Measurements from ENCODE around the gene RNF5.

The RNF5 gene

GRCh38 chr6:32167154-32167760, 10.9 kb upstream of the RNF5 start:
- Mint-ChIP-seq H3K4me1 (peaks cover 6% of the 10 kb centered on the region), H3K9me3 (no peaks in the 10 kb centered on the region), H3K4me3 (no peak overlapping the region), H3K27me3 (no peaks in the 10 kb centered on the region), H3K36me3 (peaks cover 21% of the 10 kb centered on the region), H3K27ac (peak overlapping the region; percentile 74)

DNA sequence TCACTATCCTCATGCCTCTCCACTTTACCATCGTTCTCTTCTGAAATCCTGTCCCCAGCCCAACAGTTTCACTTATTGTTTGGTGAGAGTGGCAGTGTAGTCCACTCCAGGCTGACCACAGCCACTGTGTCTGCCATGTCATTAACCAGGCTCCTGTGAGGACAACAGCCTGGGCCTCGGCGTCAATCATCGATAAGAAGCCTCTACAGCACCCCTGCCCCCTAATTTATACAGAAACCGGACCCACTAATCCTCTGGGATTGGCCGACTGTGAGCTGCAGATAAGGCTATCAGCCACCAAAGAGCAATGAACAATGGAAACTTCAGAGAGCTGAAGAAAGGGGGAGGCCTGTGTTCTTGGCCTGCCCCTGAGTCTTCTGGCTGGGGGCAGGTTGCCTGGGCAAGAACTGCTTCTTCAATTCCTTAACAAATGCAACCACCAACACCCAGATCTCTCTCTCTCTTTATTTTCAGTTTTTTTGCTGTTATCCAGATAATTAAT, 10.4 kb upstream of the RNF5 start:
- H3K27me3 Mint-ChIP-seq: no peaks in the 10 kb centered on the region
- no peak overlapping the region for H3K4me3 Mint-ChIP-seq
- peaks cover 21% of the 10 kb centered on the region for H3K36me3 Mint-ChIP-seq

GRCh38 chr6:32168350-32168749, 9.9 kb upstream of the RNF5 start:
- H3K4me1 Mint-ChIP-seq: peaks cover 16% of the 10 kb centered on the region
- H3K4me3 Mint-ChIP-seq: no peak overlapping the region
- H3K9me3 Mint-ChIP-seq: no peaks in the 10 kb centered on the region
- no peaks in the 10 kb centered on the region for H3K27me3 Mint-ChIP-seq
- no peak overlapping the region for H3K27ac Mint-ChIP-seq
- peaks cover 19% of the 10 kb centered on the region for H3K36me3 Mint-ChIP-seq

More for the DNA sequence above, 10.4 kb upstream of the RNF5 start:
- H3K4me1 Mint-ChIP-seq: peaks cover 11% of the 10 kb centered on the region
- H3K27ac Mint-ChIP-seq: peak overlapping the region; percentile 74
- H3K9me3 Mint-ChIP-seq: no peaks in the 10 kb centered on the region

DNA sequence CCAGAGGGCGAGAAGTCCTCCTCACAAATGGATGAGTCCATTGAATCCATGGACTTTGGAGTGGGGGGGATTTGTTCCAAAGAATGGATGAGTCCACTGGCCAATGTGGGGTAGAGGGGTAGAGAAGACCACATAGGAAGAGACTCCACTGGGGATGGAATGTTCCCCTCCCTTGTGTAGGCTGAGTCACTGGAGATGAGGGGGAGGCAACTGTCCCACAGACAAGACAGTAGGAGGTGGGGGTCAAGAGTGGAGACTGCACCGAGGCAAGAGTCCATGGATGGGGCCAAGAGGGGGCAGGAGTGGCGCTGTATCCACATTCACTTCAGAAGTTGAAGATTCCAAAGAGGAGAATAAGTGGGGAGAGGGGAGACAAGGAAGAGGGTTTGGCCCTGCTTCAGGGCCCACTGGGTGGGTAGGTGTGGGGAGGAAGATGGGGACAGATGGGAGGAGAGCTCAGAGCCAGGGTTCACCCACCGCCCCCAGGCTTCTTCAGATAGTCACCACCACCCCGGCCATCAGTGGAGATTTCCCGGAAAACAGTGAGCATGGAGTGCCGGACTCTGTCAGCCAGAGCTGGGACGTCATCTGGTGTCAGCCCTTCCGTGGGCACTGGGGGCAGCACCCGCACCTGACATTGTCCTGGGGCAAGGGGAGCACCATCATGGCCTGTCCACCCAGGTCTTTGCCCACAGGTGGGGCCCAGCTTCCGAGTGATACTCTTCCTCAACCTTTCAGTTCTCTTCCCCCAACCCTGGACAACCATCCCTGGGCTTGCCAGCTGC, 9.2 kb upstream of the RNF5 start:
- Mint-ChIP-seq H3K27ac (peak overlapping the region; percentile 17), H3K4me3 (no peak overlapping the region), H3K4me1 (peaks cover 22% of the 10 kb centered on the region), H3K9me3 (no peaks in the 10 kb centered on the region), H3K27me3 (no peaks in the 10 kb centered on the region), H3K36me3 (peaks cover 19% of the 10 kb centered on the region)

- Mint-ChIP-seq H3K9me3 (no peaks in the 10 kb centered on the region), H3K4me3 (no peak overlapping the region), H3K27ac (no peak overlapping the region), H3K27me3 (no peaks in the 10 kb centered on the region), H3K4me1 (peaks cover 33% of the 10 kb centered on the region), H3K36me3 (peaks cover 17% of the 10 kb centered on the region)
These were observed 7.9 kb upstream of the RNF5 start for GRCh38 chr6:32170294-32170693.

DNA sequence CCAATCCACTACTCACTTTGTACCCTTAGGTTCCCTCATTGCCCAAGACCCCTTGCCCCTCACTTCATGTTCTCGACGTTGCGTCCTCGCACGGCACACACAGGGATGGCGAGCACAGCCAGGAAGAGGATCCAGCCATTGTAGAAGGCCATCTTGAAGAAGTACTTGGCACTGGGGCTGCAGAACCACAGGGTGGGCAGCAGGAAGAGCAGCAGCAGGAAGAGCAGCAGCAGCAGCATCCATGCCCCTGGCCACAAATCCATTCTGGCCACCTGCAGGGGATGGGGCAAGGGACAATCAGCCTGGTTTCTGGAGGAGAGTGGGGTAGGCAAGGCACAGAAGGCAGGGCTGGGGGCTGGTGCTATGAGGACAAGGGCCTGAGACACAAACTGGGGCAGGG, 7.0 kb upstream of the RNF5 start:
- Mint-ChIP-seq H3K27ac (no peak overlapping the region), H3K4me3 (no peak overlapping the region), H3K36me3 (peaks cover 16% of the 10 kb centered on the region), H3K4me1 (peaks cover 36% of the 10 kb centered on the region), H3K9me3 (no peaks in the 10 kb centered on the region), H3K27me3 (no peaks in the 10 kb centered on the region)

DNA sequence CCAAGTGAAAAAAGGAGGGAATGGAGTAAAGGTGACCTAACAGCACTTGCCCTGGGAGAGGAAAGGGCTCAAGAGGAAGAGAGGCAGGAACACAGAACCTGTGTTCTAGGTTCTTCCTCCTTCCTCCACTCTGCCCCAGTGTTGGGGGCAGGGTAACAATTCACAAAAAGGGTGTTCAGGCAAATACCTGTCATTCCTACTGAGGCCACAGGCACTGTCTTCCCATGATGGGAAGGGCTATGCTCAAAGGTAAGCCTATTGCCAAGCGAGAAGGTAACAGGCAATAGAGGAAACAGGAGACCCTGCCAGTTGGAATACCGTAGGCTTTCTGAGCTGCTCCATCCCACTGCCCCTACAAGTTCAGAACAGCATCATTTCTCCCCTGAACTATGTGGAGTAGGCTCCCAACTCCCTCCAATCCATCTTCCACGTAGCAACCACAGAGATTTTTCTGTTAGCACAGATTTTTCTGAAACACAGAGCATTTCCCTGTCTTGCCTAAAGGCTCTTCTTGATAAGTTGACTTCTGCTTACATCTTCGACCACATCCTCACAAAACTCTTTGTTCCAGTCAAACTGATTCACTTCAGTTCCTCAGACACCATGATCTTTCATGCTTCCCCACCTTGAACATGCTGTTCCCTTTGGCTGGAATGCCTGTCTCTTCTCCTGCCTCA, 5.0 kb upstream of the RNF5 start:
- Mint-ChIP-seq H3K4me1 (peaks cover 53% of the 10 kb centered on the region), H3K27ac (peak overlapping the region; percentile 86), H3K9me3 (no peaks in the 10 kb centered on the region), H3K27me3 (no peaks in the 10 kb centered on the region), H3K4me3 (peak overlapping the region; percentile 39), H3K36me3 (peaks cover 12% of the 10 kb centered on the region)

- Mint-ChIP-seq H3K4me1 (peaks cover 64% of the 10 kb centered on the region), H3K27me3 (no peaks in the 10 kb centered on the region), H3K27ac (no peak overlapping the region)
These were observed 3.8 kb upstream of the RNF5 start for GRCh38 chr6:32174416-32174815.

DNA sequence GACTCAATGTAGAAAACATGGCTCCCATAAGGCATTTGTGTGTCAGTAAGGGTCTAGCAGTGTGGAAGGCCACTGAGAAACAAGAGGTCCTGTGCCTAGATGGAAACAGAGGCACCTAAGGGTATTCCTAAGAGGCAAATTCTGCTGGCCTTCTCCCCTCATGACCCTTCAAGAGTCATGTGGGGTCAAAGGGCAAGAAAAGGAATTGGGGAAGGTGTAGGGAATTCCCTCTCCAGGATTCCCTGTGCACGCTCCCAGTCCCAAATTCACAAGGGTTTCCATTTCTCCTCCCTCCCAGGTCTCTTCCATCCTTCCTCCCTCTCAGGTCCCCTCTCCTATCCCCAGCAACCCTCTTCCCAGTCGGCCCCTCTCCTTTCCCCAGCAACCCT, 2.9 kb upstream of the RNF5 start:
- H3K27ac Mint-ChIP-seq: peak overlapping the region; percentile 85
- H3K9me3 Mint-ChIP-seq: no peaks in the 10 kb centered on the region
- peak overlapping the region; percentile 93 for H3K4me3 Mint-ChIP-seq
- peaks cover 73% of the 10 kb centered on the region for H3K4me1 Mint-ChIP-seq
- no peaks in the 10 kb centered on the region for H3K27me3 Mint-ChIP-seq
- peaks cover 3% of the 10 kb centered on the region for H3K36me3 Mint-ChIP-seq

More at GRCh38 chr6:32174416-32174815, 3.8 kb upstream of the RNF5 start:
- Mint-ChIP-seq H3K9me3 (no peaks in the 10 kb centered on the region), H3K36me3 (peaks cover 7% of the 10 kb centered on the region), H3K4me3 (peak overlapping the region; percentile 65)

- H3K36me3 Mint-ChIP-seq: peaks cover 7% of the 10 kb centered on the region
- H3K27me3 Mint-ChIP-seq: no peaks in the 10 kb centered on the region
- H3K9me3 Mint-ChIP-seq: no peaks in the 10 kb centered on the region
These were observed 2.3 kb upstream of the RNF5 start, which contains the start of gene AGPAT1 for GRCh38 chr6:32175711-32176475. Gene AGPAT1, minus strand, starts transcription at chr6:32176084. Its CDS starts 4,588 bp downstream, at chr6:32171496.

DNA sequence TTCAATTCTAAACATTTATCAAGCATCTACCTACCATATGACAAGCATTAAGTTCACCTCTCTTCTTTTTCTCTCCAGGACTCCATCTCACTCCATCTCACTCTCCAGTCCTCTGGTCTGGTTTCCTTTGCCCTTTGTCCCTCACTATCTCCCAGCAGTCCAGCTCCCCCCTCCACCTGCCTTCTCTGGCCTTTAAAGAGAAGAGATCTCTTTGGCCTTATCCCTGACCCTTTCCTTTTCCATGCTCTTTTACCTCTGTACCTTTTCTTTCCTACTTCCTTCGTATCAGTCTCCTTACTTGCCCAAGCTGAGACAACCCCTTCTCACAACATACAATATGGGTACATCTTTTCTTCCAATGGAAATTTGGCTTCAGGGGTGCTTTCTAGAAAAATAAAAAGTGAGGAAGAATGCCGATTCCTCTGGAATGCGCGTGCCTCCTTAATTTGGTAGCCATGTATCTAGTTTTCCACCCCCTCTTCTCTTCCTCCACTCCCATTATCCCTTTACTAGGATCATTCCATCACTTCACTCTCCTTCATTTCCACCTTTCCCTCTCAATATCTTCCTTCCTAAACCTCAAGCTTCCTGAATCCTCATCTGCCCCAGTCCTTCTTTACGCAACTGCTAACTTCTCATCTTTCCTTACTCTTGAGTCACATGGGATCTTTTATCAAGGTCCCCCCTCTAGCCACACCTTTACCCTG, 1.6 kb upstream of the RNF5 start:
- peaks cover 7% of the 10 kb centered on the region for H3K36me3 Mint-ChIP-seq
- H3K27ac Mint-ChIP-seq: peak overlapping the region; percentile 98
- H3K27me3 Mint-ChIP-seq: no peaks in the 10 kb centered on the region
- no peaks in the 10 kb centered on the region for H3K9me3 Mint-ChIP-seq
- peaks cover 79% of the 10 kb centered on the region for H3K4me1 Mint-ChIP-seq
- H3K4me3 Mint-ChIP-seq: peak overlapping the region; percentile 93

More at GRCh38 chr6:32175711-32176475, 2.3 kb upstream of the RNF5 start, which contains the start of gene AGPAT1:
- peaks cover 79% of the 10 kb centered on the region for H3K4me1 Mint-ChIP-seq
- peak within 1 kb of the TSS; percentile 93 for H3K4me3 Mint-ChIP-seq
- peak within 1 kb of the TSS; percentile 98 for H3K27ac Mint-ChIP-seq

DNA sequence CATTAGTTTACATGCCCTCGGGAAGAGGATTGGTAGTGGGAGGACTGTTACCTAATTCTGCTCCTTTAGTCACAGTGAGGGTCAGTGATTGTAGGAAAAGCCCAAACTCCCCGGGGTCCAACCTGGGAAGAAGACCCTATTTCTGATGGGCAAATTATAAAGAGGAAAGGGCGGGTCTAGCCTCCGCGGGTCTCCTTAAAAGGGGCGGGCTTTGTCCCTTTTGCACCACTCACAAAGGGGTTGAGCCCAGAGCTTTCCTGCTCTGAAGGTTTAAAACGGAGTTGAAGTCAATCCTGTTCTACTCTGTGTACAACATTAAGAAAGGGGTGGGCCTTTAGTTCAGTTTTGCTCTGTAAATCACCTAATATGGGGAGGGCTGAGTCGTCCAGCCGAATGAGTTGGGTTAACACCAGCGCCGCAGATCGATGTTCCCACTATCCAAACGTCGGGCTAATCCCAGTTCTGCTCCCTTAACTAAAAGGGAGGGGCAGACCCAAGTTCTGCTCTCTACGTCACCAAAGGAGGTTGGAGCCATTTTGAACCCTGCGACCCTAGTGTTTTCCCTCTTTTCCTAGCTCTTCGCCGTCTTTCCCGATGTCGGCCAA, 920 bp upstream of the RNF5 start:
- peaks cover 79% of the 10 kb centered on the region for H3K4me1 Mint-ChIP-seq
- peaks cover 7% of the 10 kb centered on the region for H3K36me3 Mint-ChIP-seq
- no peaks in the 10 kb centered on the region for H3K27me3 Mint-ChIP-seq
- peak overlapping the region; percentile 93 for H3K4me3 Mint-ChIP-seq
- H3K27ac Mint-ChIP-seq: peak overlapping the region; percentile 98
- no peaks in the 10 kb centered on the region for H3K9me3 Mint-ChIP-seq

DNA sequence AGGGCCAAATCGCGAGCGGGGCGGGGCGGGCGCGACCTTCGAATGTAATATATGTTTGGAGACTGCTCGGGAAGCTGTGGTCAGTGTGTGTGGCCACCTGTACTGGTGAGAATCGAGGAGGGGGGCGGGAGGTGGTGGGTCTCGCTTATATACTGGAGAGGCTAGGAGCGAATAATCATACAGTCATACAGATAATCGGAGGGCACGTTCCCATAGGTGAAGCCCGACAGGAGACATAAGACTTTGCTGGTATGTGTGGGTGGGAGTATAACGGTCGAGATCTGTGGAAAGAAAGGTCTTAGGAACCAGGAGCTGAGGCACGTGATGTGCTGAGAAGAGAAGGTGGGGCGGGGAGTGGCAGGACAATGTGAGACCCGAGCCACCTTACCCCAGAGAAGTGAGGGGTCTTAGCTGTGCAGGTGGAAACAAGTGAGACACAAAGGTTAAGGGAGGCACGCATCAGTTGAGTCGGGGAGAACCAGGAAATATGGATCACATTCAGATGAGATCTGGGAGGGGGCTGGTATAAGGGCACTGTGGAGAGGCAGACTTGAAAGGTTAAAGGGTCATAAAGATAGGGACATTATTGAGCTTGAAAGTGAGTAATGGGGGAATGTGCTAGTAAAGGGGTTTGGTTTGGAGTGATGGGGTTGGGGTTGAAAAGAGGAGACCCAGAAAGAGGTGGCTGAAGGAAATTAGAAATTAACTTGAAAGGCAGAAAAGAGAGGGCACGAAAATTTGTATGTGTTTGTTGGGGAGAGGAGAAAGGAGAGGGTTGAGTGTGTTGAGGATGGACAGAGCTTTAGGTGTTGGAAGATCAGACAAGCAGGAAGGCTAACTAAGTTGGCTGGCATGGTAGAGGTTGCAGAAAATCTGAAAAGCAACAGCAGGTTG, 589 bp downstream of the RNF5 start:
- peak overlapping the region; percentile 93 for H3K4me3 Mint-ChIP-seq
- peaks cover 75% of the 10 kb centered on the region for H3K4me1 Mint-ChIP-seq
- H3K27me3 Mint-ChIP-seq: no peaks in the 10 kb centered on the region
- peaks cover 7% of the 10 kb centered on the region for H3K36me3 Mint-ChIP-seq
- H3K9me3 Mint-ChIP-seq: no peaks in the 10 kb centered on the region
- H3K27ac Mint-ChIP-seq: peak overlapping the region; percentile 98

Data from activated naive CD4-positive, alpha-beta T cell treated with anti-CD3 and anti-CD28 coated beads, Interleukin-2, amount 50 U/mL, for 24 hours (primary cell).